ENCODE data around the gene EMP2. TPM values are rescaled to one million over a fixed set of nuclear protein-coding genes. Genes with fewer than 3 reads are reported as not detected.
A peak's percentile ranks its signal among the peaks of the same experiment; 100 is the strongest.

Gene EMP2
- total and polyA plus RNA-seq, 2 of the 4 experiments (the other 2 are of a cell fraction), result 13.8 to 18.3 TPM

- Histone ChIP-seq H3K79me1 (ENCODE audit: low read depth in 1 of 2, low read length in 2 of 2) (peaks cover 22 to 60% of the 10 kb centered on the region in 2 experiments), H4K91ac (ENCODE audit: insufficient read depth, low read depth, low read length) (no peak overlapping the region; the same call in 1 of the 2 replicates), H4K5ac (ENCODE audit: low read depth, low read length) (no peak overlapping the region), H3K14ac (replicated peaks; ENCODE audit: low read depth, low read length) (0 out of 2 replicates have a peak overlapping the region, but pooled peaks have one; percentile 21), H3K4me1 (ENCODE audit: control insufficient read depth, insufficient read depth, low read length) (peaks cover 27% of the 10 kb centered on the region), H2AK5ac (ENCODE audit: low read depth, low read length) (no peak overlapping the region), H3K27ac (ENCODE audit: insufficient read depth, low read length) (no peak overlapping the region), H2BK15ac (ENCODE audit: low read depth, low read length) (no peak overlapping the region), H2BK120ac (ENCODE audit: low read depth, low read length) (no peak overlapping the region), H3K9ac (ENCODE audit: low read depth, low read length) (no peak overlapping the region), H3K9me1 (ENCODE audit: insufficient read depth, low read length) (peaks cover 23% of the 10 kb centered on the region), H2AK9ac (replicated peaks; ENCODE audit: low read depth, low read length, poor library complexity) (peak overlapping the region; percentile 90), H3K23ac (ENCODE audit: low read depth, low read length) (no peak overlapping the region), H3K9me3 (ENCODE audit: control insufficient read depth, insufficient read depth, low read length) (no peaks in the 10 kb centered on the region), H4K8ac (ENCODE audit: low read depth in 2 of 2, low read length in 2 of 2) (peak overlapping the region in 1 of 2 experiments; percentile 25; a peak in 1 of 4 replicates), H3K36me3 (ENCODE audit: control insufficient read depth, insufficient read depth, low read length) (no peaks in the 10 kb centered on the region), H3K4me2 (ENCODE audit: low read depth, low read length) (no peak overlapping the region), H3K56ac (ENCODE audit: extremely low read depth, insufficient read depth, low read length) (no peak overlapping the region), H3K18ac (ENCODE audit: low read depth, low read length) (no peak overlapping the region), H3K27me3 (ENCODE audit: control insufficient read depth, insufficient read depth, low read length) (no peaks in the 10 kb centered on the region), H2BK20ac (ENCODE audit: low read depth, low read length) (no peak overlapping the region), H3K4me3 (ENCODE audit: insufficient read depth, low read depth, low read length) (no peak overlapping the region), H3K4ac (ENCODE audit: low read depth, low read length) (peak overlapping the region; percentile 60; the same call in 1 of the 2 replicates), H2AFZ (replicated peaks; ENCODE audit: low read length, poor library complexity) (peak overlapping the region; percentile 77), H2BK5ac (ENCODE audit: low read depth, low read length, poor library complexity, severe bottlenecking) (no peak overlapping the region), H4K20me1 (ENCODE audit: insufficient read depth, low read length) (peaks cover 4% of the 10 kb centered on the region; the same call in 1 of the 2 replicates)
- CTCF ChIA-PET, result no interaction called here
- dilution Hi-C loops (cut with HindIII; ENCODE audit: low sequenced_read_pairs, unreplicated experiment), result no loop called here
- in situ Hi-C loops (cut with MboI; ENCODE audit: low sequenced_read_pairs), result no loop called here
- no TSS peak for BruUV-seq (replicated peaks)
- WGBS, 2 experiments (ENCODE audit: extremely low coverage in 2 of 2, insufficient read length in 1 of 2), result 67% methylated on average over 3 of the region's 17 CpGs; no CpG with 5 or more reads in 1 of the 2 experiments
- DNase-seq, result peak; percentile 30
- POLR2A ChIA-PET (ENCODE audit: unreplicated experiment), result no interaction called here
- intact Hi-C loops (cut with micrococcal nuclease), result no loop called here
- no peak for ATAC-seq (ENCODE audit: low read depth)
- TF ChIP-seq USF2 (IDR thresholded peaks at IDR 0.05; ENCODE audit: low read depth, low read length) (no peak), BHLHE40 (IDR thresholded peaks at IDR 0.05; ENCODE audit: low read depth, low read length) (no peak), POLR2A (IDR thresholded peaks at IDR 0.05; ENCODE audit: low read depth, low read length) (no peak), RFX5 (IDR thresholded peaks at IDR 0.05; ENCODE audit: low read depth, low read length) (no peak), CTCF (conservative IDR thresholded peaks at IDR 0.05; ENCODE audit: low read depth, low read length) (no peak), SMC3 (IDR thresholded peaks at IDR 0.05; ENCODE audit: low read depth, low read length) (no peak), CEBPB (IDR thresholded peaks at IDR 0.05; ENCODE audit: low read depth, low read length) (no peak), RCOR1 (IDR thresholded peaks at IDR 0.05; ENCODE audit: insufficient replicate concordance, low read length) (no peak), NFE2L2 (IDR thresholded peaks at IDR 0.05; ENCODE audit: low read depth, low read length) (no peak), CHD1 (IDR thresholded peaks at IDR 0.05; ENCODE audit: low read depth, low read length) (no peak), RAD21 (IDR thresholded peaks at IDR 0.05; ENCODE audit: low read length) (no peak), FOS (IDR thresholded peaks at IDR 0.05; ENCODE audit: low read depth, low read length) (no peak), MAZ (IDR thresholded peaks at IDR 0.05; ENCODE audit: borderline replicate concordance, low read depth, low read length) (no peak), MAFK (IDR thresholded peaks at IDR 0.05; ENCODE audit: low read depth, low read length) (no peak), MXI1 (IDR thresholded peaks at IDR 0.05; ENCODE audit: borderline replicate concordance, low read depth, low read length) (no peak)
These were observed 3.8 kb downstream of the EMP2 start for GRCh38 chr16:10576390-10577304.
